SK-N-SH (cell line): Measurements from ENCODE around the gene ATP8A2. TPM values are rescaled to one million over a fixed set of nuclear protein-coding genes. Genes with fewer than 3 reads are reported as not detected.
"Not testable (repeated sequence)": the region's sequence is repeated elsewhere in the genome, so short reads cannot be mapped to it uniquely, and the experiment has no call there.

Experiments used
- CTCF ChIA-PET: fragments of 300-600, 350-600 bp; formaldehyde crosslinking; extraction: SDS; loops from one replicate; lab custom pipeline; 2021; lab: Yijun Ruan, JAX
- POLR2A ChIA-PET: fragments of 350-600 bp; sonication (Branson Sonifier 250); formaldehyde crosslinking; extraction: SDS; loops from one replicate; lab custom pipeline; 2020; ENCODE audit warnings: antibody characterized with exemption, inconsistent platforms; lab: Yijun Ruan, JAX
- DNase-seq: peaks from one replicate; pipeline ENCODE4 v3.0.0; 2012
- H2AFZ ChIP-seq: fragments of 200-600 bp; sonication (generic); 2 replicates; pipeline ENCODE4 v1.8.1; 2016; ENCODE audit warnings: antibody characterized with exemption, mild to moderate bottlenecking, low read depth
- H3F3A ChIP-seq: fragments of 200-600 bp; sonication (generic); replicated peaks from 2 replicates; pipeline ENCODE3; 2016; ENCODE audit warnings: antibody characterized with exemption, mild to moderate bottlenecking; ENCODE audit not compliant: insufficient read depth
- H3K27ac ChIP-seq, 2 experiments: fragments of 200-500 bp in 1 of 2; fragments of 200-600 bp in 1 of 2; sonication (Bioruptor generic) in 1 of 2; sonication (generic), shearing (Covaris generic) in 1 of 2; 2 replicates each; pipeline versions ENCODE4 v1.5.1 to v1.6.1; 2014 to 2016; ENCODE audit warnings: low read depth in 2 of 2, inconsistent platforms in 1 of 2, low read length in 1 of 2, mild to moderate bottlenecking in 1 of 2, mixed read lengths in 1 of 2
- H3K27me3 ChIP-seq: fragments of 200-600 bp; sonication (generic), shearing (Covaris generic); 2 replicates; pipeline ENCODE4 v1.6.1; 2016; ENCODE audit warnings: mixed run types; ENCODE audit not compliant: insufficient read depth
- H3K36me3 ChIP-seq, 2 experiments: fragments of 200-500 bp in 1 of 2; fragments of 200-600 bp in 1 of 2; sonication (Bioruptor generic) in 1 of 2; sonication (generic) in 1 of 2; replicated peaks in 1 of 2; 2 replicates each; pipeline versions ENCODE3 to v1.5.1; 2014 to 2016; ENCODE audit warnings: low read length in 1 of 2, mild to moderate bottlenecking in 1 of 2; ENCODE audit not compliant: insufficient read depth in 2 of 2, control insufficient read depth in 1 of 2
- H3K4me1 ChIP-seq, 2 experiments: fragments of 200-500 bp in 1 of 2; fragments of 200-600 bp in 1 of 2; sonication (Bioruptor generic) in 1 of 2; sonication (generic), shearing (Covaris generic) in 1 of 2; 2 replicates each; pipeline versions ENCODE4 v1.5.1 to v1.6.1; 2014 to 2016; ENCODE audit warnings: low read depth in 1 of 2, low read length in 1 of 2, mixed run types in 1 of 2; ENCODE audit not compliant: insufficient read depth in 2 of 2, control insufficient read depth in 1 of 2
- H3K4me2 ChIP-seq: fragments of 200-600 bp; sonication (generic), shearing (Covaris generic); 2 replicates; pipeline ENCODE4 v1.6.1; 2017; ENCODE audit warnings: mixed run types
- H3K4me3 ChIP-seq, 2 experiments: fragments of 200-500 bp in 1 of 2; fragments of 200-600 bp in 1 of 2; sonication (Bioruptor generic) in 1 of 2; sonication (generic), shearing (Covaris generic) in 1 of 2; 2 replicates each; pipeline versions ENCODE4 v1.5.1 to v1.8.1; 2014 to 2016; ENCODE audit warnings: low read depth in 2 of 2, inconsistent platforms in 1 of 2, low read length in 1 of 2, mild to moderate bottlenecking in 1 of 2, mixed read lengths in 1 of 2, moderate library complexity in 1 of 2
- H3K79me2 ChIP-seq: fragments of 200-600 bp; sonication (generic); 2 replicates; pipeline ENCODE4 v1.8.1; 2017; ENCODE audit warnings: mild to moderate bottlenecking; ENCODE audit not compliant: insufficient read depth
- H3K9ac ChIP-seq: fragments of 200-600 bp; sonication (generic); 2 replicates; pipeline ENCODE4 v1.6.1; 2017; ENCODE audit warnings: mixed run types
- H3K9me2 ChIP-seq: fragments of 200-600 bp; sonication (generic); 2 replicates; pipeline ENCODE4 v1.6.1; 2017; ENCODE audit warnings: mixed run types
- H3K9me3 ChIP-seq: fragments of 200-600 bp; sonication (generic); 2 replicates; pipeline ENCODE4 v1.6.1; 2017; ENCODE audit warnings: mixed run types, mild to moderate bottlenecking, moderate library complexity
- H4K20me1 ChIP-seq: fragments of 200-600 bp; sonication (generic); 2 replicates; pipeline ENCODE4 v1.6.1; 2017; ENCODE audit warnings: mild to moderate bottlenecking, mixed run types; ENCODE audit not compliant: insufficient read depth
- FOXJ3 ChIP-seq: sonication (generic); formaldehyde crosslinking; IDR thresholded peaks from 2 replicates; pipeline ENCODE4 v1.5.1; 2020; ENCODE audit warnings: mild to moderate bottlenecking, missing genetic modification reagents
- GATA2 ChIP-seq: sonication (generic); formaldehyde crosslinking; IDR thresholded peaks from 2 replicates; pipeline ENCODE4 v1.5.0; 2020; ENCODE audit warnings: mild to moderate bottlenecking, missing genetic modification reagents
- JUND ChIP-seq: IDR thresholded peaks from 2 replicates; pipeline ENCODE4 v1.4.0; 2012
- MXI1 ChIP-seq: IDR thresholded peaks from 2 replicates; pipeline ENCODE4 v1.6.1; 2012; ENCODE audit warnings: mild to moderate bottlenecking, low read depth, low read length, improper control_type of control experiment
- RCOR1 ChIP-seq: fragments of 150-350 bp; IDR thresholded peaks from 2 replicates; pipeline ENCODE4 v1.6.1; 2017; ENCODE audit warnings: antibody characterized with exemption, low read length
- SMC3 ChIP-seq: IDR thresholded peaks from 2 replicates; pipeline ENCODE4 v1.6.1; 2012; ENCODE audit warnings: low read depth, low read length, improper control_type of control experiment
- WGBS: methylation state at CpG from one replicate; pipeline ENCODE4 v1.1.6; 2017; ENCODE audit warnings: low lambda C conversion rate; 5-methylcytosine and 5-hydroxymethylcytosine counted together
- polyA plus RNA-seq, 3 experiments: library from polyadenylated mRNA; depleted of rRNA; stranded (reverse); fragments of >200 nt; gene quantifications; 2 replicates each; pipeline ENCODE4 v1.2.3, GENCODE V29; 2012

The ATP8A2 gene
- polyA plus RNA-seq, 1 of the 3 experiments (the other 2 are of a cell fraction), result 0.02 TPM

DNA sequence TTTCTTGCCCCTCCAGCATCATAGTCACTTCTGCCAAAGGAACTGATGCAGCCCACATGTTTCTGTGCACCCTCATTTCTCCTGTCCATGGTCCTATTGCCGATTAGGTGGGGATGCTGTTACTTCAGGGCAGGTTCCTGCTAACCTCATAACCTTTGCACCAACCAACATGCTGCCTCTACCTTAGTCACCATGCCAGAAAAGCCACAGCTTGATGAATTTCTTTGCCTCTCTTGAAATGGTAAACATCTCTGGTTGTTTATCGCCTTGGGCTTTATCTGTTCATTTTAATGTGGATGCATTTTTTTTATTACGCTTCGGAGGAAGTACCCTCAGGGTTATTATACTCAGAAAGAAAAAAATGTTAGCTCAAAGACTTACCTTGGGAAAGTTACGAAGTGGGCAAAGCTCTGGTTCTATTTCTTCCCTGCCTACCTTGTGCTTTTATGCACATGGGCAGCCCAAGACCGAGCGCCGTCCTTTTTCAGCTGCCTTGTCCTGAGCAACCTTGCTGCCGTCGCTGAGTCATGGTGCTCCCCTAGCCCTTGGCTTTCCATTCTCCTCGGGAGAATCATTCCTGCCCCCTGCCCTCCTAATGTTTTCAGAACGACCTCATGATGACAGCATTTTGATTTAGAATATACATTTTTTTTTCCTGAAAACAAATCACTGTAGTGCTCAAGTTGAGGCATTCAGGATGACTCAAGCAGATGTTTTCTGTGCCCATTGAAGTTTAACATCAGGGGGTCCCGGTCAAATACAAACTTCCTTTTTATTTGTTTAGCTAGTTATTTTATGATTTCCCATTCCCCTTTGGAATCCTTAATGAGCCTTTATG, 400.1 kb downstream of the ATP8A2 start:
- no peaks in the 10 kb centered on the region for H3K9me3 ChIP-seq
- DNase-seq, result no peak
- no peaks in the 10 kb centered on the region for H3K79me2 ChIP-seq
- no peak overlapping the region for H3K4me2 ChIP-seq
- no peak overlapping the region for H3K9ac ChIP-seq
- no peak overlapping the region for H2AFZ ChIP-seq
- H3K27ac ChIP-seq, result no peak overlapping the region
- H3K27me3 ChIP-seq, result no peaks in the 10 kb centered on the region
- no peaks in the 10 kb centered on the region for H3K4me1 ChIP-seq
- ChIA-PET CTCF (interaction anchor here (0.6 to 1.0 kb wide), 2 partner anchors 11 to 160 kb away, joined by 3 read pairs; no protein-coding TSS in a partner anchor), POLR2A (no interaction called here)
- no peaks in the 10 kb centered on the region for H3F3A ChIP-seq
- no peaks in the 10 kb centered on the region for H3K9me2 ChIP-seq
- H3K36me3 ChIP-seq, result no peaks in the 10 kb centered on the region
- TF ChIP-seq GATA2 (CRISPR knock-in tag), result no peak
- TF ChIP-seq MXI1, result no peak
- TF ChIP-seq JUND, result no peak
- no peak for TF ChIP-seq FOXJ3 (CRISPR knock-in tag)
- no peak overlapping the region for H3K4me3 ChIP-seq
- 47% methylated on average over 13 of the region's 13 CpGs for WGBS
- no peaks in the 10 kb centered on the region for H4K20me1 ChIP-seq

DNA sequence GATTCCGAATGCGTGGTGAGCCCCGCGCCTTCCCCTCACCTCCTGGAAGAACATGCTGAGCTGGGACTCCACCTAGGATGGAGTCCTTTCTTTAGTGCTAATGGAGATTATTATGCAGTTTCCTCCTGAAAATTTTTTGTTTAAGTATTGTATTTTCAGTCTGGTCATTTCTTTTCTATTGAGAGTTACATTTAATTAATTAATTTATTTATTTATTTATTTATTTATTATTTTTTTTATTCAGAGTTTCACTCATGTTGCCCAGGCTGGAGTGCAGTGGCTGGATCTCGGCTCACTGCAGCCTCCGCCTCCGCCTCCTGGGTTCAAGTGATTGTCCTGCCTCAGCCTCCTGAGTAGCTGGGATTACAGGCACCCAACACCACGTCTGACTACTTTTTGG, 400.8 kb downstream of the ATP8A2 start:
- DNase-seq, H3K9ac ChIP-seq, H3K9me2 ChIP-seq, H3K4me3 ChIP-seq, H3K27me3 ChIP-seq, H3K36me3 ChIP-seq, H3K9me3 ChIP-seq, H3F3A ChIP-seq, H3K79me2 ChIP-seq, H2AFZ ChIP-seq, H3K4me2 ChIP-seq, H3K27ac ChIP-seq, H3K4me1 ChIP-seq, H4K20me1 ChIP-seq, POLR2A ChIA-PET: not testable (repeated sequence)
- 71% methylated on average over 8 of the region's 8 CpGs for WGBS
- CTCF ChIA-PET, result interaction anchor here (0.6 to 1.0 kb wide), 2 partner anchors 11 to 160 kb away, joined by 3 read pairs; no protein-coding TSS in a partner anchor

DNA sequence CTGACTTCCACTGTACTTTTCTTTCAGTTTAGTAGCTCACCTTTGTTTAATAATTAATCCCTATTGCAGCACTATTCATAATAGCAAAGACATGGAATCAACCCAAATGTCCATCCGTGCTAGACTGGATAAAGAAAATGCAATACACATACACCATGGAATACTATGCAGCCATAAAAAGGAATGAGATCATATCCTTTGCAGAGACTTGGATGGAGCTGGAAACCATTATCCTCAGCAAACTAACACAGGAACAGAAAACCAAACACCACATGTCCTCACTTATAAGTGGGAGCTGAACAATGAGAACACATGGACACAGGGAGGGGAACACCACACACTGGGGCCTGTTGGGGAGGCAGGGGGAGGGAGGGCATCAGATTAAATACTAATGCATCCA, 402.3 kb downstream of the ATP8A2 start:
- not testable (repeated sequence) for H4K20me1 ChIP-seq
- CTCF ChIA-PET, result interaction anchor here (1.1 kb wide), 1 partner anchor 12 kb away, joined by 3 read pairs; no protein-coding TSS in a partner anchor

DNA sequence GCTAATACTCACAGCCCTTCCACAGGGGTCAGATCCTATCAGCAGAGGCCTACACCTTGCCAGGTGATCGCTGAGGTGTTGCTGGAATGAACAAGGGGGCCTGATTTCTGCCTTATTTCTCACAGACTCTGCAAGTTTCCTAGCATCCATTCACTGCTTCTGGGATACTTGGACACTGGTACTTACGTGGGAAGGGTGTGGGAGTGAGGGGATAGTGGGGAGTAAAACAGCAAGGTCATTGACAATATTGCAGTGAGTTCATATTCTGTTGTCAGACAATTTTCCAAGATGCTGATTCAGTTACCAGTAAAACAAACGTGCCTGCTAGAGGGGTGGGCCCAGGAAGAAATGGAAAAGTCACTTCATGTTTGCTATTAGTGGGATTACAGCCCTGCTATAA, 403.5 kb downstream of the ATP8A2 start:
- DNase-seq, result no peak
- Histone ChIP-seq H3K4me2 (no peak overlapping the region), H3K9ac (no peak overlapping the region), H2AFZ (no peak overlapping the region), H3K27me3 (no peaks in the 10 kb centered on the region), H3K9me3 (no peaks in the 10 kb centered on the region), H3K4me1 (no peaks in the 10 kb centered on the region), H4K20me1 (no peaks in the 10 kb centered on the region), H3K27ac (no peak overlapping the region), H3K36me3 (no peaks in the 10 kb centered on the region), H3K9me2 (no peaks in the 10 kb centered on the region), H3F3A (no peaks in the 10 kb centered on the region), H3K79me2 (no peaks in the 10 kb centered on the region), H3K4me3 (no peak overlapping the region)
- TF ChIP-seq SMC3, result no peak
- TF ChIP-seq RCOR1, result no peak
- POLR2A ChIA-PET, result no interaction called here
- CTCF ChIA-PET, result interaction anchor here (1.1 kb wide), 1 partner anchor 14 kb away, joined by 3 read pairs; no protein-coding TSS in a partner anchor
- 11% methylated on average over 3 of the region's 3 CpGs for WGBS

More for the DNA sequence above, 402.3 kb downstream of the ATP8A2 start:
- H2AFZ ChIP-seq, H3K4me3 ChIP-seq, H3K9me2 ChIP-seq, H3K27ac ChIP-seq, H3K27me3 ChIP-seq, H3F3A ChIP-seq, H3K4me1 ChIP-seq, DNase-seq, H3K79me2 ChIP-seq, H3K4me2 ChIP-seq, POLR2A ChIA-PET, H3K9ac ChIP-seq, H3K36me3 ChIP-seq, H3K9me3 ChIP-seq: not testable (repeated sequence)
- 37% methylated on average over 1 of the region's 1 CpG for WGBS
